ENCODE data around the gene ZNF554. TPM values are rescaled to one million over a fixed set of nuclear protein-coding genes. Genes with fewer than 3 reads are reported as not detected.
"Not testable (repeated sequence)": the region's sequence is repeated elsewhere in the genome, so short reads cannot be mapped to it uniquely, and the experiment has no call there.

The ZNF554 gene
- total RNA-seq, 2 donors from 2014 or later = 2.4 to 3.5 TPM

- intact Hi-C loops (cut with DNase I); DNase-seq (ENCODE audit: low spot score): not testable (repeated sequence)
Observed at GRCh38 chr19:2817237-2817829, 2.3 kb upstream of the ZNF554 start.

GRCh38 chr19:2820112-2820702 lies 539 bp downstream of the ZNF554 start:
- DNase-seq (ENCODE audit: low spot score) = no peak
- intact Hi-C loops (cut with DNase I) = no loop called here

- DNase-seq (ENCODE audit: low spot score) = peak; percentile 36
- intact Hi-C loops (cut with DNase I) = no loop called here
Observed at GRCh38 chr19:2822846-2823245, 3.2 kb downstream of the ZNF554 start.

GRCh38 chr19:2823646-2824045 lies 4.0 kb downstream of the ZNF554 start:
- DNase-seq (ENCODE audit: low spot score) = no peak
- intact Hi-C loops (cut with DNase I) = no loop called here

- intact Hi-C loops (cut with DNase I) = no loop called here
- DNase-seq (ENCODE audit: low spot score) = peak; percentile 31
Observed at GRCh38 chr19:2824129-2824528, 4.5 kb downstream of the ZNF554 start.

- intact Hi-C loops (cut with DNase I) = no loop called here
- no peak for DNase-seq (ENCODE audit: low spot score)
Observed at GRCh38 chr19:2827022-2827421, 7.4 kb downstream of the ZNF554 start.

- intact Hi-C loops (cut with DNase I) = no loop called here
Observed at GRCh38 chr19:2827840-2828489, 8.3 kb downstream of the ZNF554 start.

GRCh38 chr19:2834294-2834871 lies 14.7 kb downstream of the ZNF554 start:
- intact Hi-C loops (cut with DNase I) = no loop called here
- DNase-seq (ENCODE audit: low spot score) = no peak

More at GRCh38 chr19:2827840-2828489, 8.3 kb downstream of the ZNF554 start:
- no peak for DNase-seq (ENCODE audit: low spot score)

GRCh38 chr19:2837430-2837829 lies 17.8 kb downstream of the ZNF554 start:
- intact Hi-C loops (cut with DNase I) = no loop called here

GRCh38 chr19:2840794-2841791 lies 21.4 kb downstream of the ZNF554 start, which contains the start of gene ZNF555:
ZNF555 (plus strand) TSS chr19:2841475; CDS start chr19:2841573, 98 bp downstream.
- intact Hi-C loops (cut with DNase I) = no loop called here
- DNase-seq (ENCODE audit: low spot score) = peak; percentile 100

More at GRCh38 chr19:2837430-2837829, 17.8 kb downstream of the ZNF554 start:
- DNase-seq (ENCODE audit: low spot score) = no peak

- intact Hi-C loops (cut with DNase I) = no loop called here
- DNase-seq (ENCODE audit: low spot score) = no peak
Observed at GRCh38 chr19:2841855-2842574, 22.3 kb downstream of the ZNF554 start.

GRCh38 chr19:2845107-2845506 lies 25.4 kb downstream of the ZNF554 start:
- DNase-seq (ENCODE audit: low spot score) = no peak
- intact Hi-C loops (cut with DNase I) = no loop called here

- intact Hi-C loops (cut with DNase I) = no loop called here
Observed at GRCh38 chr19:2846180-2846894, 26.7 kb downstream of the ZNF554 start.

GRCh38 chr19:2847507-2847906 lies 27.8 kb downstream of the ZNF554 start:
- intact Hi-C loops (cut with DNase I) = no loop called here
- DNase-seq (ENCODE audit: low spot score) = no peak

More at GRCh38 chr19:2846180-2846894, 26.7 kb downstream of the ZNF554 start:
- no peak for DNase-seq (ENCODE audit: low spot score)

- DNase-seq (ENCODE audit: low spot score) = no peak
- intact Hi-C loops (cut with DNase I) = no loop called here
Observed at GRCh38 chr19:2848616-2849015, 28.9 kb downstream of the ZNF554 start.

- DNase-seq (ENCODE audit: low spot score) = no peak
- intact Hi-C loops (cut with DNase I) = loop anchor here in 1 of 2 donors (10.0 kb wide), 1 partner anchor 84 kb away; no protein-coding TSS in a partner anchor
Observed at GRCh38 chr19:2850256-2850925, 30.7 kb downstream of the ZNF554 start.

- intact Hi-C loops (cut with DNase I) = loop anchor here in 1 of 2 donors (10.0 kb wide), 1 partner anchor 82 kb away; no protein-coding TSS in a partner anchor
- DNase-seq (ENCODE audit: low spot score) = no peak
Observed at GRCh38 chr19:2852598-2852997, 32.9 kb downstream of the ZNF554 start.
